OCI-LY7 (cell line): Measurements from ENCODE around the gene CUL4A.
"Not testable (repeated sequence)": the region's sequence is repeated elsewhere in the genome, so short reads cannot be mapped to it uniquely, and the experiment has no call there.

ENCODE experiments used
- CTCF ChIP-seq: fragments of 200-600 bp; sonication (generic); conservative IDR thresholded peaks from 2 replicates; pipeline ENCODE4 v1.5.1; 2014; ENCODE audit warnings: mild to moderate bottlenecking, antibody characterized with exemption, low read length, moderate library complexity, mixed read lengths
- EZH2phosphoT487 ChIP-seq: fragments of 200-600 bp; sonication (generic); IDR thresholded peaks from 2 replicates; pipeline ENCODE4 v1.6.1; 2018; ENCODE audit warnings: low read depth, borderline replicate concordance, mild to moderate bottlenecking, mixed run types, antibody characterized with exemption, low read length, moderate library complexity, mixed read lengths

DNA sequence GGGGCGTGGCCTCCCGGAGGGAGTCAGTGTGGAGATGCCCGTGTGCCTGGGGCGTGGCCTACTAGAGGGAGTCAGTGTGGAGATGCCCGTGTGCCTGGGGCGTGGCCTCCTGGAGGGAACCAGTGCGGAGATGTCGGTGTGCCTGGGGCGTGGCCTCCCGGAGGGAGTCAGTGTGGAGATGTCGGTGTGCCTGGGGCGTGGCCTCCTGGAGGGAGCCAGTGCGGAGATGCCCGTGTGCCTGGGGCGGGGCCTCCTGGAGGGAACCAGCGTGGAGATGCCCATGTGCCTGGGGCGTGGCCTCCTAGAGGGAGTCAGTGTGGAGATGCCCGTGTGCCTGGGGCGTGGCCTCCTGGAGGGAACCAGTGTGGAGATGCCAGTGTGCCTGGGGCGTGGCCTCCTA is 104.7 kb downstream of the CUL4A start:
- not testable (repeated sequence) for TF ChIP-seq CTCF, EZH2phosphoT487
